ENCODE results near the gene SOX11.

DNA sequence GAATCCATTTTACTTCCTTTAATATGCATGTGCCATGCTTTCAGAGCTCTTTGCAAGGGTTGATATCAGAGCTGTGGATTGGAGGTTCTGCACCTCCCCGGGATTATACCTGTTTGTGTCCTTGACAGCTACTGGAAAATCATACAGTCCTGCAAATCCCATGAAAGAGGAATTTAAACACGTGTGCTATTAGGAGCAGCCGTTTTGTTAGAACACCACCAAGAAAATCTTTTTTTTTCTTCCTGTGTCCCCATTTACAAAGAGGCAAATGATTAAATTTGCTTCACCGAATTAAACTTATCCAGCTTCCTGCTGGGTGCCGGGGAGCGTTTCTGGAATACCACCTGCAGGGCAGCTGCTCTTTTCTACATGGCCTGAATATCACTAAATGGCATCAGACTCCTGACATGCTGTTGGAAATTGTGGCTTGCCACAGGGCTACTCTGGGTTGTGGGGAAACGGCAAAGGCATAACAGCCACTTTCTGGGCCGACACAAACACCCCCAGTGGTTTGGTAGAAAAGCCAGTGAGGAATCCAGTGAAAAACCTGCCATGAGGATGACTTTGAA, 23.4 kb upstream of the SOX11 start:
- TF ChIP-seq, protein P1, sequence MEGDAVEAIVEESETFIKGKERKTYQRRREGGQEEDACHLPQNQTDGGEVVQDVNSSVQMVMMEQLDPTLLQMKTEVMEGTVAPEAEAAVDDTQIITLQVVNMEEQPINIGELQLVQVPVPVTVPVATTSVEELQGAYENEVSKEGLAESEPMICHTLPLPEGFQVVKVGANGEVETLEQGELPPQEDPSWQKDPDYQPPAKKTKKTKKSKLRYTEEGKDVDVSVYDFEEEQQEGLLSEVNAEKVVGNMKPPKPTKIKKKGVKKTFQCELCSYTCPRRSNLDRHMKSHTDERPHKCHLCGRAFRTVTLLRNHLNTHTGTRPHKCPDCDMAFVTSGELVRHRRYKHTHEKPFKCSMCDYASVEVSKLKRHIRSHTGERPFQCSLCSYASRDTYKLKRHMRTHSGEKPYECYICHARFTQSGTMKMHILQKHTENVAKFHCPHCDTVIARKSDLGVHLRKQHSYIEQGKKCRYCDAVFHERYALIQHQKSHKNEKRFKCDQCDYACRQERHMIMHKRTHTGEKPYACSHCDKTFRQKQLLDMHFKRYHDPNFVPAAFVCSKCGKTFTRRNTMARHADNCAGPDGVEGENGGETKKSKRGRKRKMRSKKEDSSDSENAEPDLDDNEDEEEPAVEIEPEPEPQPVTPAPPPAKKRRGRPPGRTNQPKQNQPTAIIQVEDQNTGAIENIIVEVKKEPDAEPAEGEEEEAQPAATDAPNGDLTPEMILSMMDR (IDR thresholded peaks at IDR 0.05; ENCODE audit: poor library complexity, severe bottlenecking) = no peak
- TF ChIP-seq POLR2AphosphoS5 (IDR thresholded peaks at IDR 0.05) (no peak), SMC3 (conservative IDR thresholded peaks at IDR 0.05; ENCODE audit: poor library complexity) (no peak), TAF1 (IDR thresholded peaks at IDR 0.05; ENCODE audit: low read depth) (no peak), RAD21 (conservative IDR thresholded peaks at IDR 0.05) (no peak), EZH2 (IDR thresholded peaks at IDR 0.05; ENCODE audit: borderline replicate concordance, insufficient read depth, low read length, poor library complexity, severe bottlenecking) (no peak)
- TF ChIP-seq, protein P2, sequence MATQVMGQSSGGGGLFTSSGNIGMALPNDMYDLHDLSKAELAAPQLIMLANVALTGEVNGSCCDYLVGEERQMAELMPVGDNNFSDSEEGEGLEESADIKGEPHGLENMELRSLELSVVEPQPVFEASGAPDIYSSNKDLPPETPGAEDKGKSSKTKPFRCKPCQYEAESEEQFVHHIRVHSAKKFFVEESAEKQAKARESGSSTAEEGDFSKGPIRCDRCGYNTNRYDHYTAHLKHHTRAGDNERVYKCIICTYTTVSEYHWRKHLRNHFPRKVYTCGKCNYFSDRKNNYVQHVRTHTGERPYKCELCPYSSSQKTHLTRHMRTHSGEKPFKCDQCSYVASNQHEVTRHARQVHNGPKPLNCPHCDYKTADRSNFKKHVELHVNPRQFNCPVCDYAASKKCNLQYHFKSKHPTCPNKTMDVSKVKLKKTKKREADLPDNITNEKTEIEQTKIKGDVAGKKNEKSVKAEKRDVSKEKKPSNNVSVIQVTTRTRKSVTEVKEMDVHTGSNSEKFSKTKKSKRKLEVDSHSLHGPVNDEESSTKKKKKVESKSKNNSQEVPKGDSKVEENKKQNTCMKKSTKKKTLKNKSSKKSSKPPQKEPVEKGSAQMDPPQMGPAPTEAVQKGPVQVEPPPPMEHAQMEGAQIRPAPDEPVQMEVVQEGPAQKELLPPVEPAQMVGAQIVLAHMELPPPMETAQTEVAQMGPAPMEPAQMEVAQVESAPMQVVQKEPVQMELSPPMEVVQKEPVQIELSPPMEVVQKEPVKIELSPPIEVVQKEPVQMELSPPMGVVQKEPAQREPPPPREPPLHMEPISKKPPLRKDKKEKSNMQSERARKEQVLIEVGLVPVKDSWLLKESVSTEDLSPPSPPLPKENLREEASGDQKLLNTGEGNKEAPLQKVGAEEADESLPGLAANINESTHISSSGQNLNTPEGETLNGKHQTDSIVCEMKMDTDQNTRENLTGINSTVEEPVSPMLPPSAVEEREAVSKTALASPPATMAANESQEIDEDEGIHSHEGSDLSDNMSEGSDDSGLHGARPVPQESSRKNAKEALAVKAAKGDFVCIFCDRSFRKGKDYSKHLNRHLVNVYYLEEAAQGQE (IDR thresholded peaks at IDR 0.05; ENCODE audit: borderline replicate concordance) = no peak
